ENCODE results near the gene RTTN.

Gene RTTN

DNA sequence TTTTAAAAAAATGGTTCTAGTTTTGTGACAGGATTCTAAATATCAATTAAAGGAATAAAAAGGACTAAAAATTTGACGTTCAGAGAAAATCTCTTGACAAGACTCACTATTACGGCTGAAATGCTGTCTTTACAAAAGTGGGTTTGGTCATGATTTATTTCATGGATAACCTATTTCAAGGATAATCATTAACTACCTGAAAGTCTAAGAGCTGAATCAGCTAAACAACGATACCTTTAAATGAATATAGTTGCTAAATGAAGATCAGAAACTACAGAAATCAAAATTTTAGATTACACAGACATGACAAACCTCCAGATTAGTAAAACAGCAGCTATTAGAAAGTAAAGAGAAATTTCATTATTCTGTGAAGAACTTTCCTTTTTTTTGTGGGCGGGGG, 35.7 kb downstream of the RTTN start:
- no peak overlapping the region for H3K27ac ChIP-seq (ENCODE audit: low read length)
- no peak overlapping the region for H3K4me3 ChIP-seq (ENCODE audit: low read length)
- no peaks in the 10 kb centered on the region for H3K9me3 ChIP-seq (ENCODE audit: insufficient read depth, low read depth, low read length)
- no peaks in the 10 kb centered on the region for H3K27me3 ChIP-seq (ENCODE audit: insufficient read depth, low read length)
- H3K4me1 ChIP-seq (ENCODE audit: insufficient read depth, low read length): no peaks in the 10 kb centered on the region
- H3K36me3 ChIP-seq (ENCODE audit: insufficient read depth, low read depth, low read length): peaks cover 6% of the 10 kb centered on the region
- H3K9ac ChIP-seq (ENCODE audit: low read depth, low read length): no peak overlapping the region

DNA sequence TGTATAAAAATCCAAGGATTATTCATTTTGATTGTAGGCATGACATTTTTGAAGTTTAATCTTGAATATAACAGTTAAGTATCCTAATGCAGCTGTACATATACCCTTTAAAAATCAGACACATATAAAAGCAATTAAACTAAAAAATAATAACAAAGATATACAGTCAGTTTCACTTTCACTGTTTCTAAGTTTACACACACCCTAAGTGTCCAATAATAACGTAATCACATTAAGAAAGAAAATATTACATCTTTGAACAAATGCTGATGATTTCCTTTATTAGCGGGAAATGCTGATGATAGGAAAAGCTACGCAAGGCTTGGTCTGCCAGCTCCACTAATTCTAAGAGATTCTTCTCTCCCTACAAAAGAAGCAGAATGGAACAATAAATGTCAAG, 38.8 kb downstream of the RTTN start:
- Histone ChIP-seq H3K27me3 (ENCODE audit: insufficient read depth, low read length) (no peaks in the 10 kb centered on the region), H3K27ac (ENCODE audit: low read length) (no peak overlapping the region), H3K9ac (ENCODE audit: low read depth, low read length) (no peak overlapping the region), H3K4me1 (ENCODE audit: insufficient read depth, low read length) (no peaks in the 10 kb centered on the region), H3K36me3 (ENCODE audit: insufficient read depth, low read depth, low read length) (peaks cover 23% of the 10 kb centered on the region), H3K9me3 (ENCODE audit: insufficient read depth, low read depth, low read length) (no peaks in the 10 kb centered on the region), H3K4me3 (ENCODE audit: low read length) (no peak overlapping the region)

DNA sequence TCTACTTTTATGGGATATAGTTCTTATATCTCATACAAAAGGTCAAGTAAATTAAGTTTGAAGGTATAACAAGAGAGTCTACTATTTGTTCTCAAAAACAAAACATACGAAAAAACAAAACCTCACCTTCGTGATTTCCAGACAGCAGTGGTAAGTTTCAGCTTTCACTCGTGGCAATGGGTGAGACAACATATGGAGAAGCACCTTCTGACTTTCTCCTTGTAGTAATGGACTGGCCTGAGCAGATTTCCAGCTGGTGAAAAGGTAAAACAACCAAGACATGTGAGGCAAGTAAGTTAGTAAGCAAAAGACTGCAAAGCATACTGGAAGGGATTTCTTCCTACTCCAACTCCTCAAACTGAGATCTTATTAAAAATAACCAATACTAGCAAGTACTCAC, 39.6 kb downstream of the RTTN start:
- H3K4me1 ChIP-seq (ENCODE audit: insufficient read depth, low read length): no peaks in the 10 kb centered on the region
- no peaks in the 10 kb centered on the region for H3K27me3 ChIP-seq (ENCODE audit: insufficient read depth, low read length)
- H3K36me3 ChIP-seq (ENCODE audit: insufficient read depth, low read depth, low read length): peaks cover 28% of the 10 kb centered on the region
- no peak overlapping the region for H3K27ac ChIP-seq (ENCODE audit: low read length)
- no peak overlapping the region for H3K4me3 ChIP-seq (ENCODE audit: low read length)
- H3K9me3 ChIP-seq (ENCODE audit: insufficient read depth, low read depth, low read length): no peaks in the 10 kb centered on the region
- H3K9ac ChIP-seq (ENCODE audit: low read depth, low read length): no peak overlapping the region

DNA sequence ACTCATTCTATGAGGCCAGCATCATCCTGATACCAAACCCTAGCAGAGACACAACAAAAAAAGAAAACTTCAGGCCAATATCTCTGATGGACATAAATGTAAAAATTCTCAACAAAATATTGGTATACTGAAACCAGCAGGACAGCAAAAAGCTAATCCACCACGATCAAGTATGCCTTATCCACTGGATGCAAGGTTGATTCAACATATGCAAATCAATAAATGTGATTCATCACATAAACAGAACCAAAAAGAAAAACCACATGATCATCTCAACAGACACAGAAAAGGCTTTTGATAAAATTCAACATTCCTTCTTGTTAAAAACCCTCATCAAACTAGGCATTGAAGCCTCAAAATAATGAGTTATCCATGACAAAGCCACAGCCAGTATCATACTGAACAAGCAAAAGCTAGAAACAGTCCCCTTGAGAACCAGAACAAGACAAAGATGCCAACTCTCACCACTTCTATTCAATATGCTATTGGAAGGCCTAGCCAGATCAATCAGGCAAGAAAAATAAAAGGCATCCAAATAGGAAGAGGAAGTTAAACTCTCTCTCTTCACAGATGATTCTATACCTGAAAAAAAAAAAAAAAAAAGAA, 45.3 kb downstream of the RTTN start:
- H3K27me3 ChIP-seq (ENCODE audit: insufficient read depth, low read length): no peaks in the 10 kb centered on the region
- peaks cover 26% of the 10 kb centered on the region for H3K36me3 ChIP-seq (ENCODE audit: insufficient read depth, low read depth, low read length)
- H3K9me3 ChIP-seq (ENCODE audit: insufficient read depth, low read depth, low read length): no peaks in the 10 kb centered on the region
- H3K4me1 ChIP-seq (ENCODE audit: insufficient read depth, low read length): 0 out of 2 replicates have a peak, but pooled peaks cover 3% of the 10 kb centered on the region
- no peak overlapping the region for H3K27ac ChIP-seq (ENCODE audit: low read length)
- no peak overlapping the region for H3K9ac ChIP-seq (ENCODE audit: low read depth, low read length)
- no peak overlapping the region for H3K4me3 ChIP-seq (ENCODE audit: low read length)

DNA sequence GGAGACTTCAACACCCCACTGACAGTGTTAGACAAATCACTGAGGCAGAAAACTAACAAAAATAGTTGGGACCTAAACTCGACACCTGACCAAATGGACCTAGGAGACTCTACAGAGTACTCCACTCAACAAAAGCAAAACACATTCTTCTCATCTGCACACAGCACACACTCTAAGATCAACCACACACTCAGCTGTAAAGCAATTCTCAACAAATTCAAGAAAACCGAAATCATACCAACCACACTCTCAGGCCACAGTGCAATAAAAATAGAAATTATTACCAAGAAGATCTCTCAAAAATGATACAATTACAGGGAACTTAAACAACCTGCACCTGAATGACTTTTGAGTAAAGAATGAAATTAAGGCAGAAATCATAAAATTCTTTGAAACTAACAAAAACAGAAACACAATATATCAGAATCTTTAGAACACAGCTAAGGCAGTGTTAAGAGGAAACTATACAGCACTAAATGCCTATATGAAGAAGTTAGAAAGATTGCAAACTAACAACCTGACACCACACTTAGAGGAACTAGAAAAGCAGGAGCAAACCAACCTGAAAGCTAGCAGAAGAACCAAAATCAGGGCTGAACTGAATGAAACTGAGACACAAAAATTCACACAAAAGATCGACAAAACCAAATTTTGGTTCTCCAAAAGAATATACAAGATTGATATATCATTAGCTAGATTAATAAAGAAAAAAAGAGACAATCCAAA, 46.3 kb downstream of the RTTN start:
- no peaks in the 10 kb centered on the region for H3K27me3 ChIP-seq (ENCODE audit: insufficient read depth, low read length)
- H3K9me3 ChIP-seq (ENCODE audit: insufficient read depth, low read depth, low read length): no peaks in the 10 kb centered on the region
- H3K4me1 ChIP-seq (ENCODE audit: insufficient read depth, low read length): 0 out of 2 replicates have a peak, but pooled peaks cover 3% of the 10 kb centered on the region
- H3K36me3 ChIP-seq (ENCODE audit: insufficient read depth, low read depth, low read length): peaks cover 26% of the 10 kb centered on the region
- no peak overlapping the region for H3K4me3 ChIP-seq (ENCODE audit: low read length)
- H3K9ac ChIP-seq (ENCODE audit: low read depth, low read length): no peak overlapping the region
- no peak overlapping the region for H3K27ac ChIP-seq (ENCODE audit: low read length)

DNA sequence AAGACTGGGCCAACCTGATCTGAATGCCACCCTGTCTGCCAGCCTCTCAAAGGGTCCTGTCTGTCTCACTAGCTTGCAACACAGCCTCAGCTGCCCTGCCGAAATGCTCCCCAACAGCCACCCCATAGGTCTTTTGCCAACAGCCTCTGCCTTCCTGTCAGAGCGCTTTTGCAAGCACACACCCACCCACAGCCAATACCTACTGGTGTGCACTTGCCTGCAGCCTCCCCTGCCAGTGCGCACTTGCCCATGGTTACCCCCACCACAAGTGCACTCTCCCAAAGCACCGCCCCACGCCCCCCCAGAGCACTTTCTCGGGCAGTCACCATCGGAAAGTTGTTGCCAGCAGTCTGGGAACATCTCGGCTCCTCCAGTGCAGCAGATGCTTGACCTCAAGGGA, 48.6 kb downstream of the RTTN start:
- no peak overlapping the region for H3K9ac ChIP-seq (ENCODE audit: low read depth, low read length)
- H3K4me1 ChIP-seq (ENCODE audit: insufficient read depth, low read length): 0 out of 2 replicates have a peak, but pooled peaks cover 3% of the 10 kb centered on the region
- no peaks in the 10 kb centered on the region for H3K27me3 ChIP-seq (ENCODE audit: insufficient read depth, low read length)
- peaks cover 12% of the 10 kb centered on the region for H3K36me3 ChIP-seq (ENCODE audit: insufficient read depth, low read depth, low read length)
- H3K27ac ChIP-seq (ENCODE audit: low read length): no peak overlapping the region
- no peaks in the 10 kb centered on the region for H3K9me3 ChIP-seq (ENCODE audit: insufficient read depth, low read depth, low read length)
- H3K4me3 ChIP-seq (ENCODE audit: low read length): no peak overlapping the region

DNA sequence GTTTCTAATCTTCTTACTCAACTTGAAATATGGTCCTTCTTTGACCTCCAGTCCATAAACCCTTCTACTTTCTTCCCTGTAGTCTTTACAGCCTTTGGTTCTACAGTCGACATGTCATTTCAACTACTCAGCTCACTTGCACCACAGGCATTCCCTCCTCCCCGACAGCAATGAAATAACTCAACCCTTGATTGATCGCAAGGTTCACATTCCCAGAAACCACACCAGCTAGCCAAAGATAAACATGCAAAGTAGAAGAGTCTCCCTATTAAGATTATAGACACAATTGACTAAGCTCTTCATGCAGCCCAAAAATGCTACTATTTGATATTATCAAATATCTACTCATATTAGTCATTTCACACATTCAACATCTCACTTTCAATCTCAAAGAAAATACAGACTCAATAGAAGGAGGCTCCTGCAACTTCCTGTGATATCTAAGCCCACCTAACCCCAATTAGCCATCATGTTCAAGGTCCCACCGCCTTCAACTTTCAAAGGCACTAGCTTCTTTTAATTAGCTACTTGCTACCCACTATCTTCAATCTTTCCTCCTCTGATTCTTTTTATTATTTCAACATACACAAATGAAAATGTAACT, 50.8 kb downstream of the RTTN start:
- Histone ChIP-seq H3K27ac (ENCODE audit: low read length) (no peak overlapping the region), H3K4me3 (ENCODE audit: low read length) (no peak overlapping the region), H3K9ac (ENCODE audit: low read depth, low read length) (no peak overlapping the region), H3K9me3 (ENCODE audit: insufficient read depth, low read depth, low read length) (no peaks in the 10 kb centered on the region), H3K36me3 (ENCODE audit: insufficient read depth, low read depth, low read length) (peaks cover 8% of the 10 kb centered on the region), H3K27me3 (ENCODE audit: insufficient read depth, low read length) (no peaks in the 10 kb centered on the region), H3K4me1 (ENCODE audit: insufficient read depth, low read length) (0 out of 2 replicates have a peak, but pooled peaks cover 3% of the 10 kb centered on the region)

DNA sequence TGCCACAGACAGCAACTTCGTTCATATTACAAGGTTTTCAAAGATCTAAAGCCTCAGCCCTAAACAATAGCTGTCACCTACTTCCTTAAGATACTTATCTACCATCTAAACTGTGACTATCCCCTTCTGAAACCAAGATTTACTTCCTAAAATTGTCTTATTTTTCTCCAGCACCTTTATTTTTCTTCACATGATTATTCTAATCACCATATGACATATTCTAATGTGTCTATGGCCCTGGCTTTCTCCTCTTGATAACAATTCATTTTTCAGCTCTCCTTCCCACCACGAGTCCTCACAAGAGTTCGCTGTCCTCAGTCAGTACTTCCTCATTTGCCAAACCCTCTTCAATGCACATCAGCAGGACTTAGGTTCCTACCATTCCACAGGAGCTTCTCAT, 53.9 kb downstream of the RTTN start:
- Histone ChIP-seq H3K9ac (ENCODE audit: low read depth, low read length) (no peak overlapping the region), H3K36me3 (ENCODE audit: insufficient read depth, low read depth, low read length) (peaks cover 34% of the 10 kb centered on the region), H3K27ac (ENCODE audit: low read length) (no peak overlapping the region), H3K9me3 (ENCODE audit: insufficient read depth, low read depth, low read length) (no peaks in the 10 kb centered on the region), H3K4me1 (ENCODE audit: insufficient read depth, low read length) (0 out of 2 replicates have a peak, but pooled peaks cover under 1% of the 10 kb centered on the region), H3K4me3 (ENCODE audit: low read length) (no peak overlapping the region), H3K27me3 (ENCODE audit: insufficient read depth, low read length) (no peaks in the 10 kb centered on the region)

DNA sequence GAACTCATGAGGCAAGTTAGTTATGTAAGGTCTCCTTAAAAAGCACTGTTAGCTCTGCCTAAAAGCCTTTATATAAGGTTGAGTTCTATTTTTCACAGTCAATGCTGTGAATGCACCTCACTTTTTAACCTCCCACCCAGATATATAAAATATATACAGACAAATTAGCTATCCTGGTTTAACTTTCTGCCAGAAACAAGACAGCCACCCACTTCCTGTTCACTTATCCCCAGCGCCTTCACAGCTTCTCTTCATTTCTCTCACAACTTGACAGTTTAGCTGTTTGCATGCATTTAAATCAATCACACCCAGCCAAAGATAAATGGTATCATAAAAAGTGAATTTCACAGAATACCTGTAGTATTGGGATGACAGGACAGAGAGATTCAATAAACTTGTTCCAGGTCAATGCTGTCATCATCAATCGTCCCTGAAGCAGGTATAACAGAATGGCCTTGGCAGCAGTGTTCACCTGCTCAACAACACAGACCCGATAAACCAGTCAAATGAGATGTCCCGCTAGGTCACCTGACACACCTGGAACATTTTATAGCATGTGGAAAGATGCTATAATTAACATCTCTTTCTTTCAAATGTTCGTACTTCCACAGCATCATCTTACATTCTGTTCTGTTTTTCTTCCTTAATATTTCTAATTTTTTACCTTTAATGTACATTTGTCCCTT, 55.7 kb downstream of the RTTN start:
- H3K9me3 ChIP-seq (ENCODE audit: insufficient read depth, low read depth, low read length): no peaks in the 10 kb centered on the region
- no peak overlapping the region for H3K27ac ChIP-seq (ENCODE audit: low read length)
- no peaks in the 10 kb centered on the region for H3K27me3 ChIP-seq (ENCODE audit: insufficient read depth, low read length)
- peaks cover 39% of the 10 kb centered on the region for H3K36me3 ChIP-seq (ENCODE audit: insufficient read depth, low read depth, low read length)
- no peak overlapping the region for H3K4me3 ChIP-seq (ENCODE audit: low read length)
- no peak overlapping the region for H3K9ac ChIP-seq (ENCODE audit: low read depth, low read length)
- H3K4me1 ChIP-seq (ENCODE audit: insufficient read depth, low read length): no peaks in the 10 kb centered on the region

DNA sequence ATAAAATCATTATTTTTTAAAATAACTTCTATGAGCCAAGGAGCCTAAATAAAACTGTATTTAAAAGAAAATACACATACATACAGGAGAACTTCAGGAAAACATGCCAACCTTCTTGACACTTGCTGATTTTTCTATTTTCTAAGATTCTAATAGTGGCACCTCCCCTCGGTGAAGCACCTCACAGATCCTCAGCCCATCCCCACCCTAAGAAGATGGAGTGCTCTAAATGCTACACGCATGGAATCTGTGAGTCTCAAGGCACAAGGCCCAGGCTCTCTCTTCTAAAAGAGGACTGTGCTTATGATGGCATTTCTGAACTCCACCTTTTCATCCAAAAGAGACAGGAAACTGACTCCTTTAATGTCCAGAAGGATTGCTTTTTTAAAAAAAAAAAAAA, 56.3 kb downstream of the RTTN start:
- H3K27me3 ChIP-seq (ENCODE audit: insufficient read depth, low read length): no peaks in the 10 kb centered on the region
- H3K9ac ChIP-seq (ENCODE audit: low read depth, low read length): no peak overlapping the region
- H3K36me3 ChIP-seq (ENCODE audit: insufficient read depth, low read depth, low read length): peaks cover 39% of the 10 kb centered on the region
- H3K4me1 ChIP-seq (ENCODE audit: insufficient read depth, low read length): no peaks in the 10 kb centered on the region
- no peak overlapping the region for H3K4me3 ChIP-seq (ENCODE audit: low read length)
- H3K9me3 ChIP-seq (ENCODE audit: insufficient read depth, low read depth, low read length): no peaks in the 10 kb centered on the region
- H3K27ac ChIP-seq (ENCODE audit: low read length): no peak overlapping the region

DNA sequence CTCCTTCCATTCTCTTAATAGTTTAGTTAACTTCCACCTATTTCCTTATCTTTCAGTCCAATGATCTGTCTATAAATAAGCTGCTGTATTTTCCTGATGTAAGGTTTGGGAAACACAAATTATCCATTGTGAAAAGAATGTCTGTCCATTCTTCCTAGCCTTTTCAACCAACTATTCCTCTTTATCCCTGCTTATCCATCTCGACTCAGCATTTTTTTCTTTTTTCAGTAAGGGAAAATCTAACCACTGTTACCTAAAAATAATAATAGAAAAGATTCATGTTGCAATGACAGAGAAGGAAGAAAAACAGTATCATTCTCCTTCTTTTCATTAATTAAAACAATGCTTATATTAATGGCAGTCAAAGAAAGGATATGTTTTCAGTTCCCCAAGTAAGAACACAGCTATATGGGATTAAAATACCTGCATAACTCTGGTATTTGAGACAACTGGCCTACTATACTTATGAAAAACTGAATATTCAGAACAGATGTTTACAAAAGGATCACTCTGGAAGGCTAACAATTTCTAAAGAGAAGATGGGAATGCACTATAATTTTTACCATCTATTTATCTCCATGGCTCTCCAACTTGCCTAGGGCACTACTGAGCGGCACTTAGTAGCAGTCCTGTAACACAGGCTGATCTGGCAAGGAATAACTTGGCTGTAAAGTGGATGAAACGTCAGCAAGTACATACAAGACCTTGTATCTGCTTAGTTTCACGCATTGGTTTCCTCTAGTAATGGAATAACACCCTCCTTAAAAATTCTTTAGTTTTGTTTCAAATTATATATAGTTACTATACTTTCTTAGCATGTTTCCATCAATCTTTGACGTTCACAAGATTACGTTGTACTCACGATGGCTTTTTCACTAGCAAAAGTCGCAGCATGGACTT, 57.2 kb downstream of the RTTN start:
- Histone ChIP-seq H3K9ac (ENCODE audit: low read depth, low read length) (no peak overlapping the region), H3K27ac (ENCODE audit: low read length) (no peak overlapping the region), H3K4me3 (ENCODE audit: low read length) (no peak overlapping the region), H3K9me3 (ENCODE audit: insufficient read depth, low read depth, low read length) (no peaks in the 10 kb centered on the region), H3K27me3 (ENCODE audit: insufficient read depth, low read length) (no peaks in the 10 kb centered on the region), H3K4me1 (ENCODE audit: insufficient read depth, low read length) (no peaks in the 10 kb centered on the region), H3K36me3 (ENCODE audit: insufficient read depth, low read depth, low read length) (peaks cover 39% of the 10 kb centered on the region)

Data from iPS-20b (cell line).